Left lung (tissue), 10 donors: Measurements from ENCODE around the gene TNPO1. TPM values are rescaled to one million over a fixed set of nuclear protein-coding genes. Genes with fewer than 3 reads are reported as not detected.

Experiments
- ATAC-seq: fragments of 200-7000 bp; cut with Tn5 transposase; one replicate; pipeline ENCODE4 v1.9.1; 2020; ENCODE audit warnings: moderate library complexity
- DNase-seq, 4 donors: peaks; one replicate each; pipeline ENCODE4 v3.0.0-alpha.2; 2013 to 2020
- H3K27ac ChIP-seq, 2 donors: fragments of 200-600 bp; sonication (generic) in 1 of 2; one replicate each; pipeline versions ENCODE4 v1.5.0 to v1.8.0; 2020 to 2021
- H3K27me3 ChIP-seq, 2 donors: fragments of 200-600 bp; sonication (generic) in 1 of 2; one replicate each; pipeline versions ENCODE4 v1.5.0 to v1.8.0; 2020 to 2021
- H3K36me3 ChIP-seq, 2 donors: fragments of 200-600 bp; sonication (generic) in 1 of 2; one replicate each; pipeline versions ENCODE4 v1.5.0 to v1.8.0; 2020 to 2021
- H3K4me1 ChIP-seq, 2 donors: fragments of 200-600 bp; one replicate each; pipeline ENCODE4 v1.8.0; 2021
- H3K4me3 ChIP-seq, 2 donors: fragments of 200-600 bp; sonication (generic) in 1 of 2; one replicate each; pipeline versions ENCODE4 v1.5.0 to v1.8.0; 2020 to 2021; ENCODE audit warnings: mild to moderate bottlenecking in 1 of 2
- H3K9me3 ChIP-seq, 2 donors: fragments of 200-600 bp; sonication (generic) in 1 of 2; one replicate each; pipeline versions ENCODE4 v1.5.0 to v1.8.0; 2020 to 2021
- CTCF ChIP-seq, 2 donors: fragments of 200-600 bp; sonication (generic) in 1 of 2; IDR thresholded peaks; one replicate each; pipeline versions ENCODE4 v1.5.0 to v1.8.0; 2021; ENCODE audit warnings: antibody characterized with exemption in 2 of 2
- intact Hi-C, 2 donors: fragments of 100-400 bp; cut with DNase I; formaldehyde crosslinking; loops; one replicate each; pipeline versions ENCODE4 v1.11.2 to v1.14.2; 2022
- polyA plus RNA-seq, 6 donors: library from polyadenylated mRNA; unstranded; fragments of 120-200 nt; gene quantifications; one replicate each; pipeline ENCODE4 v1.2.1, GENCODE V29; 2013; ENCODE audit not compliant: insufficient read length in 6 of 6
- total RNA-seq, 2 donors: library from RNA; stranded (reverse); fragmentation: NEBNext Ultra II Directional; extraction: Animal tissue kit (Norgen Biotek cat#: 25700); gene quantifications; one replicate each; pipeline ENCODE4 v1.2.1, GENCODE V29; 2021
- donor health status: DM: no; HTN: yes; CAD: no.
- donor health status: DM: no; HTN: no; CAD: no.

The TNPO1 gene
- total and polyA plus RNA-seq, 8 donors, result 77.3 to 112 (median 87.9) TPM

- no peak for ATAC-seq
- no peak overlapping the region for H3K4me3 ChIP-seq
- no peak overlapping the region for H3K27ac ChIP-seq
- DNase-seq, result no peak
- no peaks in the 10 kb centered on the region for H3K36me3 ChIP-seq
- H3K27me3 ChIP-seq, result no peaks in the 10 kb centered on the region
- H3K9me3 ChIP-seq, result peaks cover 0 to 3% of the 10 kb centered on the region in 2 donors
- H3K4me1 ChIP-seq, result peaks cover 0 to 9% of the 10 kb centered on the region in 2 donors
- TF ChIP-seq CTCF (IDR thresholded peaks at IDR 0.05), result no peak
- intact Hi-C loops, result no loop called here
Measured at GRCh38 chr5:72811849-72812248, 4.6 kb upstream of the TNPO1 start.

- Histone ChIP-seq H3K27me3 (no peaks in the 10 kb centered on the region), H3K9me3 (peaks cover 0 to 3% of the 10 kb centered on the region in 2 donors), H3K27ac (no peak overlapping the region), H3K4me3 (no peak overlapping the region), H3K36me3 (no peaks in the 10 kb centered on the region), H3K4me1 (peaks cover under 1 to 14% of the 10 kb centered on the region in 2 donors)
- no peak for DNase-seq
- no peak for TF ChIP-seq CTCF (IDR thresholded peaks at IDR 0.05)
- no peak for ATAC-seq
- intact Hi-C loops, result no loop called here
Measured at GRCh38 chr5:72812488-72812887, 4.0 kb upstream of the TNPO1 start.

GRCh38 chr5:72814104-72814503 is 2.4 kb upstream of the TNPO1 start:
- no peaks in the 10 kb centered on the region for H3K36me3 ChIP-seq

GRCh38 chr5:72814864-72815263 is 1.6 kb upstream of the TNPO1 start:
- Histone ChIP-seq H3K4me3 (no peak overlapping the region), H3K4me1 (peaks cover 13 to 36% of the 10 kb centered on the region in 2 donors), H3K27ac (peak overlapping the region in 1 of 2 donors; percentile 8), H3K9me3 (no peaks in the 10 kb centered on the region), H3K36me3 (no peaks in the 10 kb centered on the region), H3K27me3 (no peaks in the 10 kb centered on the region)
- intact Hi-C loops, result no loop called here
- DNase-seq (no peak), ATAC-seq (no peak)
- no peak for TF ChIP-seq CTCF (IDR thresholded peaks at IDR 0.05)

More at GRCh38 chr5:72814104-72814503, 2.4 kb upstream of the TNPO1 start:
- no peak for ATAC-seq
- Histone ChIP-seq H3K4me3 (no peak overlapping the region), H3K4me1 (peaks cover 13 to 30% of the 10 kb centered on the region in 2 donors), H3K9me3 (no peaks in the 10 kb centered on the region), H3K27me3 (no peaks in the 10 kb centered on the region), H3K27ac (no peak overlapping the region)
- TF ChIP-seq CTCF (IDR thresholded peaks at IDR 0.05), result no peak
- intact Hi-C loops, result no loop called here
- no peak for DNase-seq

GRCh38 chr5:72815580-72816283 is 729 bp upstream of the TNPO1 start:
- no peak for DNase-seq
- Histone ChIP-seq H3K4me3 (peak overlapping the region; percentile 71 to 86), H3K27me3 (no peaks in the 10 kb centered on the region), H3K9me3 (no peaks in the 10 kb centered on the region), H3K36me3 (no peaks in the 10 kb centered on the region), H3K27ac (peak overlapping the region; percentile 98 to 100), H3K4me1 (peaks cover 13 to 36% of the 10 kb centered on the region in 2 donors)
- ATAC-seq, result no peak
- TF ChIP-seq CTCF (IDR thresholded peaks at IDR 0.05), result no peak
- intact Hi-C loops, result no loop called here
